SW 1271 (cell line): ENCODE measurements around the gene SH2D3A.
A peak's percentile ranks its signal among the peaks of the same experiment; 100 is the strongest.
"Not testable (repeated sequence)": the region's sequence is repeated elsewhere in the genome, so short reads cannot be mapped to it uniquely, and the experiment has no call there.

Experiments used
- DNase-seq, 2 experiments: peaks; one replicate each; lab custom pipeline; 2025; lab: John Stamatoyannopoulos, UW

Gene SH2D3A

DNA sequence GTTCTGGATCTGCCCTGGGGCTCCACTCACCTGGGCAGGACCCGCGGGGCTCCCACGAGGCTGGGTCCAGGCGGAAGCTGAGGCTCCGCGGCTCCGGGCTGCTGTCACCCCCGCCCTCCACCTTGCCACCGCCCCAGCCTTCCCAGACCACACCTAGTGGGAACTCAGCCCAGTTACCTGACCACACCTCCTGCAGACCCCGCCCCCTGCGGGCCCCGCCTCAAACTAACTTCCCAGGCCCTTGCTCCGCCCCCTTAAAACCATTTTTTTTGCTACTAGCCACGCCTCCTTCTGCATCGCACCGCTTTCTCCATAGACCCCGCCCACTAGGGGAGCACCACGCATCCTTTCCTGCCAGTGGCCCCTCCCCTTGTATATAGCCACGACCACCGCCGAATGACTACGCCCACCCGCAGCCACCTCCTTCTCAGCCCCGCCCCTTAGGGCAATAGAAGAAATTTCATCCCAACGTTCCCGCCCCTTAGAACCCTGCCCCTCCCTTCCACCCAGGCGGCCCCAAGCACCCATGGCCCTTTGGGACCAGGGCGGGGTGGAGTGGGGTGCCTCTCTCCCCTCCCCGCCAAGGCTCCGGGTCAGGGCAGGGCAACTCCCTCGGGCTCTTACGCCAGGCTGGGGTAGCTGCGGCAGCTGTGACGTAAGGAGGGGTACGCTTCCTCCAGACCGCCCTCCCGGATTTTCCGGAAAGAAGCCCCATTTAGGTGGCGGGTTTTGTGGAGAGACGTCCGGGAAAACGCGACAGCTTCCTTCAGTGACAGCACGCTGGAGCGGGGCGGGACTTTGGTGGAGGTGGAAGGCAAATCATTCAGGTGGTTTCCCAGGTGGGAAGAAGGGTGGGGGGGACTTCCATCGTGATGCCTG, at the start of gene SH2D3A:
Gene SH2D3A (minus strand): TSS at position 79 of the 879 bp plus-strand sequence. CDS start 3,687 bp downstream, outside the sequence.
- DNase-seq = peak in 1 of 2 experiments; percentile 43

- no peak for DNase-seq
Measured at GRCh38 chr19:6813659-6814058, 46.4 kb upstream of the SH2D3A start.

GRCh38 chr19:6812612-6813011, 45.4 kb upstream of the SH2D3A start:
- DNase-seq = no peak

DNA sequence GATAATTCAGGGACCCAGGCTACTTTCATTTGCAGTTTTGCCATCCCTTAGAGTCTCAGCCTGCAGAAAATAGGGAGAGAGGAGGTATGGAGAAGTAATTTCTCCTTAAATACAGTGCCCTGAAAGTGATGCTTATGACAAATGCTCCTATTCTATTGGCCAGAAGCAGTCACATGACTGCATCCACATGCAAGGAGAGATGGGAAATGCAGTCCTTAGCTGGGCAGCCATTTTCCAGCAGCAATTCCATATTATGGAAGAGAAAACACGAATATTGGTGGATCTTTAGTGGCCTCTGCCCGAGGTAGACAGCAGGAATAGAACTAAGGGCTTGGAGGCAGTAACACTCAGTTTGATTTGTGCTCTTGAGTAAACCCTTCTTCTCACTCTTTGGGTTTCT, 44.7 kb upstream of the SH2D3A start:
- DNase-seq = peak in 1 of 2 experiments; percentile 77

GRCh38 chr19:6811378-6811777, 44.1 kb upstream of the SH2D3A start:
- no peak for DNase-seq

- no peak for DNase-seq
Measured at GRCh38 chr19:6809262-6809661, 42.0 kb upstream of the SH2D3A start.

- no peak for DNase-seq
Measured at GRCh38 chr19:6808494-6808893, 41.3 kb upstream of the SH2D3A start.

DNA sequence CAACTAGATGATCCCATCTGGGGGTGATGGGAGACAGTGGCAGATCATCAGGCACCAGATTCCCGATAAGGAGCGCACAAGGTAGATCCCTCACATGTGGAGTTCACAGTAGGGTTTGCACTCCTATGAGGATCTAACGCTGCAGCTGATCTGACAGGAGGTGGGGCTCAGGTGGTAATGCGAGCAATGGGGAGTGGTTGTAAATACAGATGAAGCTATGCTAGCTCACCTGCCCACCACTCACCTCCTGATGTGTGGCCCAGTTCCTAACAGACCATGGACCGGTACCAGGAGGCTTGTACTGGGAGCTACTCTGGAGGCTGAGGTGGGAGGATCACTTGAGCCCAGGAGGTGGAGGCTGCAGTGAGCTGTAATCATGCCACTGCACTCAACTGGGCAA, 40.1 kb upstream of the SH2D3A start:
- DNase-seq = no peak

DNA sequence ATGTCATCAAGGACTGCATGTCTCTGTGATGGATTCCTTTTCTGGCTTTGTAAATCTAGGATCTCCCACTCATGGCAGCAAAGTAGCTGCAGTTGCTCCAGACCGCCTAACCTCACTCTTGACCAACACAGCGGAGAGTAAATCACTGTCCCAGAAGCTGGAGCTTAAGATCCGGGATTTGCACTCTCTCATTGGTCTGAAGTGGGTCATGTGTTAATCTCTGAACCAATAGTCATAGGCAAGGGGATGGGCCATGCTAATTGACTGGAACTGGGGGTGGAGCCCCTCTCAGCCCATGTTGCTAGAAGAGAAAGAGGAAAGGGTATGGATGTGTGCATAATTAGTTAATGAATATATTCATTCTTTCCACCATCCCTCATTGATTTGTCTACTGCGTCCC, 39.3 kb upstream of the SH2D3A start:
- no peak for DNase-seq

GRCh38 chr19:6803036-6803404, 35.8 kb upstream of the SH2D3A start:
- no peak for DNase-seq

DNA sequence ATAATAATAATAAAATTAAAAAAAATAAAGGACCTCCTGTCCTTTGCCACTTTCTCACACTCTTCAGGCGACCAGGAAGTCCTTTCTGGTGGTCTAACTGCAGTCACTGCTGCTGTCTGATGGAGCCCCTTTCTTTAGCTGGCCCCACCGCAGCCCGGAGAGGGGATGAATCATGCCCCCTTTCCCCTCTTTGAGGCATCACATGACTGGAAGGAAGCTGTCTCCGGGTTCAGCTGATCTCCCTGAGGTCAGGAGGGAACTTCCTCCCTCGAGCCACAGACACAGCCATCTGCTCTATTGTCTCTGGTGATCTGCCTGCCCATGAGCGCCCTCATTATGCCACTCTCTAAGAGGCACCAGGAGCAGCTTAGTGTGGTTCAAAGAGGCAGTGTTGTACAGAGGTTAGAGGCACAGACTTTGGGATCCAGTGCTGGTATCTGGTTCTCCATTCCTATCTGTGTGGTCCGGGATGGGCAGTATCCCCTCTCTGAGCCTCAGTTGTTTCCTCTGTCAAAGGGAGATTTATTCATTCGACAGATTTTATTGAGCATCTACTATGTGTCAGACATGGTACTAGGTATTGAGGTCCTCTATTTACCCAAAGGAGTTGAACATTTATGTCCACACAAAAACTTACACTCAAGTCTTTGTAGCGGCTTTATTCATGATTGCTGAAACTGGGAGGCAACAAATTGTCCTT, 35.3 kb upstream of the SH2D3A start:
- no peak for DNase-seq

DNA sequence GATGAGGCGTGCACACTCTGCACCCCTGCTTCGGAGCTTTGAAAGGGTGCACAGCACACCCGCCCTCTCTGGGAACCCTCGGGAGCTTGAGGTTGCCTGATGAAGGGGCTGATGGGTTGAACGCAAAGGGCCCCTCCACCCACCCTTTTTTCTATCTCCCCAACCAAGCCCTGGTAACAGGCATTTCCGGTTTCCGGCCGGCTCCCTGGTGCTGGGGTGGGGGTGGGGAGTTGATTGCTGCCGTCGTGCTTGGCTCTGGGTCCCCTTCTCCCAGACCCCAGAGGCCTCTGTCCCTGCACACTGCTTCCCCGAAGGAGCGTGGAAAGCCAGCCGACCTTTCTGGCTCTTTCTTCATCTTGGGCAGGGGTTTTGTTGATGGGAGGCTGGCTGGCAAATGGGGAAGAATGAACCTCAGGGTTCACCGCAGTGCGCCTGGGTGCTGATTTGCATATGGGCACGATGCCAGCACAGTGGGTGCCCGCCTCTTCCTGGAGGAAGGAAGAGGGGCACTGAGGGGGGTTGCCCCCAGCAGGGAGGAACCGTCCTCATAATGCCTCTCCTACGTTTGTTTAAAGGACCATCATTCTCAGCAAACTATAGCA, 34.4 kb upstream of the SH2D3A start:
- no peak for DNase-seq

GRCh38 chr19:6800991-6801484, 33.8 kb upstream of the SH2D3A start:
- no peak for DNase-seq

DNA sequence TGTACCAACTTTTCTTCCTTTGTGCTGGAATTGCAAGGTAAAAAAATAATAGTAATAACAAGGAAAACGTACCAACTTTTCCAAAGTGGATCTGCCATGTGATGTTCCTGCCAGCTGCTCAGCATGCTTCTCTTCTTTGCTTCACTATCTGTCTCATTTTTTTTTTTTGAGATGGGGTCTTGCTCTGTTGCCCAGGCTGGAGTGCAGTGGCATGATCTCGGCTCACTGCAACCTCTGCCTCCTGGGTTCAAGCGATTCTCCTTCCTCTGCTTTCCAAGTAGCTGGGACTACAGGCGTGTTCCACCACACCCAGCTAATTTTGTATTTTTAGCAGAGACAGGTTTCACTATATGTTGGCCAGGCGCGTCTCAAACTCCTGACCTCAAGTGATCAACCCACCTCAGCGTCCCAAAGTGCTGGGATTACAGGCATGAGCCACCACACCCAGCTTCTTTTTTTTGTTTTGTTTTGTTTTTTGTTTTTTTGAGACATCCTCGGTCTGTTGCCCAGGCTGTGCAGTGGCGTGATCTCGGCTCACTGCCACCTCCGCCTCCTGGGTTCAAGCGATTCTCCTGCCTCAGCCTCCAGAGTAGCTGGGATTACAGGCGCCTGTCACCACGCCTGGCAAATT, 33.0 kb upstream of the SH2D3A start:
- DNase-seq = not testable (repeated sequence)

DNA sequence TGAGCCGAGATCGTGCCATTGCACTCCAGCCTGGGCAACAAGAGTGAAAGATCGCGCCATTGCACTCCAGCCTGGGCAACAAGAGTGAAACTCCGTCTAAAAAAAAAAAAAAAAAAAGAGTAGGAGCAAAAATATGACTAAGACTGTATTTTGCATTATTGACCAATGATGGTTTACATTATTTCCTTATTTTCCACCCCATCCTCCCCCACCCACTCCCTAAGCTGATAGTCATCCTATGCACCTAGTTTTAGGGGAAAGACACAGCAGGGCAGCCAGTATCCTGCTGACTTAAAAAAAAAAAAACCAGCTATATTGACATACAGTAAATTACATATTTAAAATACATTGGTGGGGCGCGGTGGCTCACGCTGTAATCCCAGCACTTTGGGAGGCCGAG, 30.4 kb upstream of the SH2D3A start:
- DNase-seq = no peak

- no peak for DNase-seq
Measured at GRCh38 chr19:6796278-6796677, 29.0 kb upstream of the SH2D3A start.

DNA sequence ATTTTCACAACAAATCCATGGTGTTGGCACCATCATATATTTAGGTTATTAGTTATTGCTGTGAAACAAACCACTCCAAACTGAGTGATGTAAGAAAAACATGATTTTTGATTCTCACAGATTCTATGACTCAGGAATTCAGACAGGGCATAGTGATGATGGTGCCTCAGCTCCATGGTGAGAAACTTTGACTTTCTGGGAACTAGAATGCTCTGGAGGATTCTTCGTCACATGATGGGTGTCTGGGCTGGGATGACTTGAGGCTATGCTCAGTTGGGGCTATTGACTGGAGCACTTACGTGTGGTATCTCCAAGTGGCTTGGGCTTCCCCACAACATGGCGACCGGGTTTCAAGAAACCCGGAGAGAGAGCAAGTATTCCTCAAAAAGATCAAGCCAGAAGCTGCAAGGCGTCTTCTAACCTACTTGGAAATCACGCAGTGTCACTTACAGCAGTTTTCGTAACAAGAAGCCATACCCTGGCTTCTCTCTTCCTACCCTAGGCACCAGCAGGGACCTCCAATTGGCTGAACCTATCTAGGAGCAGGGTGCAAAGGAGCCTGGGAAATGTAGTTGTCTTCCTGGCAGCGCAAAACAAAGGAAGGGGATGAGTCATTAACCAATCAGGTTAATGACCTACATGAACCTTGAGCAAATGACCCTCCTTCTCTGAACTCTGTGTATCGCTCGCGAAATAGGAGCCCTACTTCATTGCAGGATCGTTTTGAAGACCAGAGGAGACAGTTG, 27.6 kb upstream of the SH2D3A start:
- DNase-seq = no peak

DNA sequence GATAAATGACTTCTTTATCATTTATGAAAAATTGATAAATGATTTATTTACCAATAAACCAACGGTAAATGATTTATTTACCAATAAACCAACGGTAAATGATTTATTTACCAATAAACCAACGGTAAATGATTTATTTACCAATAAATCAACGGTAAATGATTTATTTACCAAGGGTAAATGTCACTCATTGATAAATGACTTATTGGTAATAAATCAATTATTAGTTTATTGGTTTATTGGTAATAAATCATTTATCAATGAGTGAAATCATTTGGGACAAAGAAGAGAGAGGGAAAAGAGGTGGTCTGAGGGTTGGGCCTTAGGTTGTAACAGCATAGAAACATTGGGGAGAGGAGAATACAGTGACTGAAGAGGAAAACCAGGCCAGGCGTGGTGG, 26.7 kb upstream of the SH2D3A start:
- DNase-seq = no peak

DNA sequence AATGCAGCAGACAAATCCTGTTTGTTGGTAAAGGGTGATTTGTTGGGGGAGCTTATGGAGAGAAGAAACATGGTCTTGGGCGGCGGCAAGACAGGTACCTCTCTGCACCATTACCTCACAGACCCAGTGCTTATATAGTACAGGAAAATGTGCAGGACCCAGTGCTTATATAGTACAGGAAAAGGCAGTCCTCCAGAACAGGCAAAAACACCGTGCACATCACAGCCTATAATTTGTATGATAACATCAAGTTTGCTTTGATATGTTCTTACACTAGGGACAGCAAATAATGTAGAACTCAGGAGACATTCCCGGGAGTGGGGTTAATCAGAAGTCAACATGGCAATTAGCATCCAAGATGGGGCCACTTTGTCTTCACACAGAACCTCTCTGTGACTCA, 26.2 kb upstream of the SH2D3A start:
- DNase-seq = no peak

DNA sequence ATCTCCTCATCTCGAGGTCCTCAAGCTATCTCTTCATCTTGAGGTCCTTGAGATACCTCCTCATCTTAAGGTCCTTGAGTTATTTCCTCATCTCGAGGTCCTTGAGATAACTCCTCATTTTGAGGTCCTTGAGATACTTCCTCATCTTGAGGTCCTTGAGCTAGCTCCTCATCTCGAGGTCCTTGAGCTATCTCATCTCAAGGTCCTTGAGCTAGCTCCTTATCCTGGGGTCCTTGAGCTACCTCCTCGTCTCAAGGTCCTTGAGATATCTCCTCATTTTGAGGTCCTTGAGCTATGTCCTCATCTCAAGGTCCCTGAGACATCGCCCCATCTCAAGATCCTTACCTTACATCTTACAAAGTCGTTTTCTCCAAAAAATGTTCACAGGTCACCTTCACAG, 24.0 kb upstream of the SH2D3A start:
- DNase-seq = no peak
